HepG2 (cell line): ENCODE results near the gene TLR9. TPM values are rescaled to one million over a fixed set of nuclear protein-coding genes. Genes with fewer than 3 reads are reported as not detected.

Experiments used
- ATAC-seq: fragments of 200-7000 bp; cut with Tn5 transposase; 3 replicates; pipeline ENCODE4 v1.9.1; 2020; ENCODE audit warnings: mild to moderate bottlenecking, moderate library complexity
- BruUV-seq: library from RNA; stranded (reverse); fragments of 400-500 nt; replicated peaks from 2 replicates; lab custom pipeline; 2021; lab: Mats Ljungman, UMichigan
- CTCF ChIA-PET: fragments of 300-600 bp; formaldehyde crosslinking; extraction: SDS; loops from one replicate; lab custom pipeline; 2021; ENCODE audit warnings: low total read pairs, inconsistent platforms, low intra/inter-chr PET ratio; lab: Yijun Ruan, JAX
- POLR2A ChIA-PET: fragments of 350-600 bp; sonication (Branson Sonifier 250); formaldehyde crosslinking; loops from one replicate; lab custom pipeline; 2020; ENCODE audit warnings: antibody characterized with exemption, inconsistent platforms; lab: Yijun Ruan, JAX
- DNase-seq: peaks from one replicate; pipeline ENCODE4 v3.0.0-alpha.2; 2015; ENCODE audit warnings: low spot score
- FAIRE-seq: peaks from 3 replicates; lab custom pipeline; 2011; peaks lifted over from hg19 to GRCh38; lab: Jason Lieb, UNC
- H2AFZ ChIP-seq: one replicate; pipeline ENCODE4 v1.6.1; 2011; ENCODE audit warnings: low read length, inconsistent platforms
- H3K27ac ChIP-seq: fragments of 300-600 bp; 3 replicates; pipeline ENCODE4 v1.8.0; 2011; ENCODE audit warnings: mixed run types, mild to moderate bottlenecking, mixed read lengths, low read length, inconsistent platforms; ENCODE audit not compliant: insufficient read depth; ENCODE audit errors: extremely low read length
- H3K27me3 ChIP-seq, 2 experiments: fragments of 200-600 bp in 1 of 2; 2 replicates in 1 of 2; 3 replicates in 1 of 2; pipeline versions ENCODE4 v1.6.0 to v1.8.0; 2011; ENCODE audit warnings: low read length in 2 of 2, mild to moderate bottlenecking in 2 of 2, moderate library complexity in 2 of 2, inconsistent platforms in 1 of 2; ENCODE audit not compliant: insufficient read depth in 2 of 2, control insufficient read depth in 1 of 2
- H3K36me3 ChIP-seq, 2 experiments: fragments of 200-600 bp in 1 of 2; replicated peaks in 1 of 2; 2 replicates in 1 of 2; 3 replicates in 1 of 2; pipeline versions ENCODE4 v1.5.1 to v1.8.0; 2011; ENCODE audit warnings: low read length in 2 of 2, inconsistent platforms in 1 of 2; ENCODE audit not compliant: insufficient read depth in 2 of 2, control insufficient read depth in 1 of 2
- H3K4me1 ChIP-seq: 2 replicates; pipeline ENCODE4 v1.5.1; 2012; ENCODE audit warnings: low read length, inconsistent platforms; ENCODE audit not compliant: insufficient read depth
- H3K4me2 ChIP-seq: 2 replicates; pipeline ENCODE4 v1.6.0; 2011; ENCODE audit warnings: low read depth, low read length, inconsistent platforms
- H3K4me3 ChIP-seq, 3 experiments: fragments of 200-600 bp in 1 of 3; sonication (generic), shearing (Covaris generic) in 1 of 3; replicated peaks in 1 of 3; 2 replicates each; pipeline ENCODE4 v1.5.1; 2011 to 2016; ENCODE audit warnings: low read length in 3 of 3, inconsistent platforms in 2 of 3, low read depth in 2 of 3, mild to moderate bottlenecking in 2 of 3, control low read depth in 1 of 3, mixed read lengths in 1 of 3; ENCODE audit not compliant: insufficient read depth in 1 of 3
- H3K79me2 ChIP-seq: one replicate; pipeline ENCODE4 v1.6.1; 2011; ENCODE audit warnings: low read length, inconsistent platforms; ENCODE audit not compliant: insufficient read depth
- H3K9ac ChIP-seq: 2 replicates; pipeline ENCODE4 v1.6.0; 2011; ENCODE audit warnings: mild to moderate bottlenecking, low read depth, low read length, inconsistent platforms; ENCODE audit not compliant: insufficient read depth
- H3K9me3 ChIP-seq: 2 replicates; pipeline ENCODE4 v1.5.1; 2012; ENCODE audit warnings: mild to moderate bottlenecking, low read length
- H4K20me1 ChIP-seq: 2 replicates; pipeline ENCODE4 v1.6.0; 2011; ENCODE audit warnings: inconsistent platforms, mild to moderate bottlenecking, low read length, moderate library complexity; ENCODE audit not compliant: insufficient read depth
- AHR ChIP-seq: IDR thresholded peaks from 2 replicates; pipeline ENCODE4 v1.6.1; 2018; ENCODE audit warnings: missing genetic modification reagents, missing compliant biosample characterization
- CEBPB ChIP-seq: IDR thresholded peaks from 2 replicates; pipeline ENCODE4 v1.6.1; 2011; ENCODE audit warnings: low read depth, low read length, improper control_type of control experiment, borderline replicate concordance
- CEBPG ChIP-seq: IDR thresholded peaks from 2 replicates; pipeline ENCODE4 v1.6.1; 2016
- GATAD2A ChIP-seq: IDR thresholded peaks from 2 replicates; pipeline ENCODE4 v1.6.1; 2016
- PCBP2 ChIP-seq: fragments of 200-400 bp; formaldehyde crosslinking; optimal IDR thresholded peaks from 2 replicates; pipeline ENCODE3; 2018; ENCODE audit warnings: low read length, low read depth; ENCODE audit not compliant: poor library complexity, severe bottlenecking
- ZNF124 ChIP-seq: sonication (generic); formaldehyde crosslinking; IDR thresholded peaks from 2 replicates; pipeline ENCODE4 v1.4.0; 2020; ENCODE audit warnings: missing genetic modification reagents
- ZNF333 ChIP-seq: sonication (generic); formaldehyde crosslinking; IDR thresholded peaks from 2 replicates; pipeline ENCODE4 v1.4.0; 2020; ENCODE audit warnings: mild to moderate bottlenecking, missing genetic modification reagents, borderline replicate concordance
- WGBS: methylation state at CpG from one replicate; pipeline ENCODE4 v1.1.6; 2017; ENCODE audit warnings: low lambda C conversion rate; 5-methylcytosine and 5-hydroxymethylcytosine counted together
- in situ Hi-C: cut with HindIII; loops from 2 replicates; pipeline ENCODE4 v1.10.0; 2017; ENCODE audit warnings: low pct_unique_long_range_greater_than_20kb; ENCODE audit not compliant: extremely low pct_ligation_motif_present
- intact Hi-C: fragments of 100-400 bp; cut with micrococcal nuclease; formaldehyde crosslinking; loops from one replicate; pipeline ENCODE4 v1.10.0; 2022; ENCODE audit not compliant: unreplicated experiment
- polyA plus RNA-seq, 8 experiments: library from polyadenylated mRNA; depleted of rRNA in 3 of 8; stranded (reverse) in 7 of 8; unstranded in 1 of 8; fragments of >200 nt; fragmentation: Illumina TruSeq in 4 of 8; extraction: Trizol in 4 of 8; gene quantifications; 2 replicates each; pipeline versions ENCODE4 v1.2.1 to v1.2.3, GENCODE V29; 2011 to 2016; ENCODE audit warnings: low read depth in 4 of 8, missing spikeins in 1 of 8, mixed read lengths in 1 of 8; ENCODE audit not compliant: insufficient read depth in 1 of 8
- total RNA-seq, 5 experiments: library from RNA; depleted of rRNA; stranded (reverse); fragments of >200 nt; fragmentation: Illumina TruSeq; extraction: Trizol; gene quantifications; 2 replicates each; pipeline ENCODE4 v1.2.3, GENCODE V29; 2016; ENCODE audit warnings: low read depth in 1 of 5
- TF ChIP-seq, protein P1 (sequence below): IDR thresholded peaks from 2 replicates; pipeline ENCODE4 v1.6.1; 2018; ENCODE audit warnings: missing genetic modification reagents

TLR9 gene
- total and polyA plus RNA-seq, 2 of the 13 experiments (the other 11 are each of a cell fraction or from before 2014, with no cell fraction given) = not detected

DNA sequence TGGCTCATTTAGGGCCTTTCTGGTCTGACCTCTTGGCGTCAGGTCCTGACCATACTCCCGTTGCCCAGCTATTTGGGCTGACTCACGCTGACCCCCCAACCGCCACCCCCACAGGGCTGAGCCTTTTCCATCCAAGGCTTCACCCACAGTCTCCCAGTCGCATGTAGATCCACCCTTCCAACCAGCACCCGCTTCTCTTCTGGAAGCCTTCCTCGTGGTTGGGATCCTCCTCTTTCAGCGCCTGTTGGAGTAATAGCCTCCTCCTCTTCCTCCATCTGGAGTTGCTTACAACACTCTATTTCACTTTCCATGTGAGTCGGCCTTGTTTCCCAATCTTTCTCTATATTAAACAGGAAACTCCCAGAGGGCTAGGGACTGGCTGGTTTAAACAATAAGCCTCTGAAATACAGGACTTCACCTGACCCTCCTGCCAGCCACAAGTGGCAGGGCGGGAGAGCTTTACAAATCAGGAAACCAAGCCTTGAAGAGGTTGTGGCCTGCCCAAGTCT is 29.6 kb downstream of the TLR9 start:
- in situ Hi-C loops (no loop called here), intact Hi-C loops (no loop called here)
- ATAC-seq = peak; percentile 6; the same call in 1 of the 3 replicates
- H3K4me1 ChIP-seq = peaks cover 52% of the 10 kb centered on the region
- H2AFZ ChIP-seq = peak overlapping the region; percentile 58
- peaks cover 0 to 8% of the 10 kb centered on the region in 2 experiments; a peak in 1 of 5 replicates for H3K27me3 ChIP-seq
- H3K4me2 ChIP-seq = peak overlapping the region; percentile 45
- H4K20me1 ChIP-seq = no peaks in the 10 kb centered on the region
- ChIA-PET CTCF (no interaction called here), POLR2A (interaction anchor here (1.8 to 4.3 kb wide), 3 partner anchors 15 to 41 kb away, joined by 6 to 24 read pairs (median 12); partner anchors contain the start of gene POC1A)
- H3K4me3 ChIP-seq = peak overlapping the region in 1 of 3 experiments; percentile 18; a peak in 1 of 6 replicates
- BruUV-seq = no TSS peak
- H3K79me2 ChIP-seq = peaks cover 11% of the 10 kb centered on the region
- DNase-seq = peak; percentile 61
- H3K9ac ChIP-seq = no peak overlapping the region
- 34% methylated on average over 10 of the region's 10 CpGs for WGBS
- peaks cover 0 to 4% of the 10 kb centered on the region in 2 experiments; a peak in 1 of 5 replicates for H3K36me3 ChIP-seq
- FAIRE-seq = no peak
- no peaks in the 10 kb centered on the region for H3K9me3 ChIP-seq
- TF ChIP-seq ZNF124 (CRISPR knock-in tag) = no peak
- peak; percentile 63; the same call in 1 of the 2 replicates for TF ChIP-seq CEBPB
- peak; percentile 38; the same call in 1 of the 2 replicates for TF ChIP-seq CEBPG (CRISPR knock-in tag)
- peak; percentile 16; the same call in 1 of the 2 replicates for TF ChIP-seq GATAD2A
- TF ChIP-seq ZNF333 (CRISPR knock-in tag) = no peak
- H3K27ac ChIP-seq = no peak overlapping the region

DNA sequence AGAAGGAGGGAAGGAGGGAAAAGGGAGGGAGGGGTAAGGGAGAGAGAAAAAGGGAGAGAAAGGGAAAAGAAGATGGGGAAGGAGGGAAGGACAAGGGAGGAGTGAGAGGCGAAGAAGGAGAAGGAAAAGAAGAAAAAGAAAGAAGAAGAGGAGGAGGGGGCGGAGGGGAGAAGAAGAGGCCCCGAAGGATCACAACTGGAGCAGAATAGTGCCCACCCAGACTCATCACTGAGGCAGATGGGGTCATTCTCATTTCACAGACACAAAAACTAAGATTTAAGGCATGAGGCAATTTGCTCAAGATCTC is 30.2 kb downstream of the TLR9 start:
- no peak for DNase-seq
- Histone ChIP-seq H3K27me3 (peaks cover 0 to 8% of the 10 kb centered on the region in 2 experiments; a peak in 1 of 5 replicates), H3K36me3 (peaks cover 0 to 4% of the 10 kb centered on the region in 2 experiments; a peak in 1 of 5 replicates), H2AFZ (no peak overlapping the region), H3K9ac (no peak overlapping the region), H3K79me2 (peaks cover 11% of the 10 kb centered on the region), H3K4me2 (no peak overlapping the region), H3K4me3 (no peak overlapping the region), H3K9me3 (no peaks in the 10 kb centered on the region), H3K27ac (no peak overlapping the region), H3K4me1 (peaks cover 51% of the 10 kb centered on the region), H4K20me1 (no peaks in the 10 kb centered on the region)
- in situ Hi-C loops = no loop called here
- BruUV-seq = no TSS peak
- TF ChIP-seq PCBP2 (peak; percentile 48), AHR (CRISPR knock-in tag) (no peak)
- TF ChIP-seq, protein P1, sequence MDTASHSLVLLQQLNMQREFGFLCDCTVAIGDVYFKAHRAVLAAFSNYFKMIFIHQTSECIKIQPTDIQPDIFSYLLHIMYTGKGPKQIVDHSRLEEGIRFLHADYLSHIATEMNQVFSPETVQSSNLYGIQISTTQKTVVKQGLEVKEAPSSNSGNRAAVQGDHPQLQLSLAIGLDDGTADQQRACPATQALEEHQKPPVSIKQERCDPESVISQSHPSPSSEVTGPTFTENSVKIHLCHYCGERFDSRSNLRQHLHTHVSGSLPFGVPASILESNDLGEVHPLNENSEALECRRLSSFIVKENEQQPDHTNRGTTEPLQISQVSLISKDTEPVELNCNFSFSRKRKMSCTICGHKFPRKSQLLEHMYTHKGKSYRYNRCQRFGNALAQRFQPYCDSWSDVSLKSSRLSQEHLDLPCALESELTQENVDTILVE (CRISPR knock-in tag) = no peak
- WGBS = 73% methylated on average over 3 of the region's 3 CpGs
- ATAC-seq = no peak
- POLR2A ChIA-PET = no interaction called here
- intact Hi-C loops = no loop called here
- no peak for FAIRE-seq
- CTCF ChIA-PET = no interaction called here
